Fibroblast of peridontal ligament (primary cell): ENCODE data around the gene GPR37L1.
"Not testable (repeated sequence)": the region's sequence is repeated elsewhere in the genome, so short reads cannot be mapped to it uniquely, and the experiment has no call there.

ENCODE experiments used
- DNase-seq: peaks from one replicate; pipeline ENCODE4 v3.0.0-alpha.2; 2010; ENCODE audit errors: extremely low read depth

GPR37L1 gene

GRCh38 chr1:202107801-202108731 is 14.7 kb upstream of the GPR37L1 start:
- DNase-seq: no peak

- DNase-seq: no peak
These were observed 11.7 kb upstream of the GPR37L1 start for GRCh38 chr1:202110977-202111376.

GRCh38 chr1:202111589-202111988 is 11.1 kb upstream of the GPR37L1 start:
- not testable (repeated sequence) for DNase-seq

DNA sequence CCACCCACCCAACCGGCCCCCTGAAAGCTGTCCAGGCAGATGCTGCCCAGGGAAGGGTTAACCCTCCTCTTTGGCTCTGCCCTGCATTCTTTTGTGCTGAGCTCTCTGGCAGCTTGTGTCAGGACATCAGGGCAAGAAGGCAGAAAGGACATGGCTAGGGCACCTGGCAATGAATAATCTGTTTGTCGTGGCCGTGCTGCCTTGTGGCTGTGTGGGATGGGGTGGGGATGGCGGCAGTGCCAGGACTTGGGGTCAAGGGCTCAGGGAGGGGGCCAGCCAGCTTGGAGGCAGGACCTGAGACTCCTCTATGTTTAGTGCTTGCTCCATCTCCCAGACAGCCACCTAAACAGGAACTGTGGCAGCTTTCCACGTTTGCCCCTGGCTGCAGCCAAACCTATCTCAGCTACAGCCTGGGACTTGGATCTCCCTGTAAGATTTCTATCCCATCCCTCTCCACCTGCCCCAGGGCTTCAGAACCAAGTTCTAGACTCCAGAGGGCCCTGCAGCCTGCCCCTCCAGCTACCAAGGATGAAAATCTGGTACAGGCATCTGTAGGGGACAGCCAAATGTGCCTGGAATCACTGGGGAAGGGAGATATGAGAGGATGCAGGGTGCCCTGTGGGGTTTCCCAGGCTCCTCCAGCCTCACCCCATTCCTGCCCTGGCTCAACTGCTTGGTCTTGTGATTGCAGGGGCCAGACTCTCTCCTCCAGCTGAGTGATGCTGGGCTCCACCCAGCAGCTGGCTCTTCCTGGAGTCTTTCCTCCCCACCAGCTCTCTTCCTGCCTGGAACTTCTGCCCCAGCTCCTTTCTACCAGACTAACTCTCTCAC is 9.6 kb upstream of the GPR37L1 start:
- peak; percentile 43 for DNase-seq

GRCh38 chr1:202113690-202114300 is 8.9 kb upstream of the GPR37L1 start:
- DNase-seq: no peak

DNA sequence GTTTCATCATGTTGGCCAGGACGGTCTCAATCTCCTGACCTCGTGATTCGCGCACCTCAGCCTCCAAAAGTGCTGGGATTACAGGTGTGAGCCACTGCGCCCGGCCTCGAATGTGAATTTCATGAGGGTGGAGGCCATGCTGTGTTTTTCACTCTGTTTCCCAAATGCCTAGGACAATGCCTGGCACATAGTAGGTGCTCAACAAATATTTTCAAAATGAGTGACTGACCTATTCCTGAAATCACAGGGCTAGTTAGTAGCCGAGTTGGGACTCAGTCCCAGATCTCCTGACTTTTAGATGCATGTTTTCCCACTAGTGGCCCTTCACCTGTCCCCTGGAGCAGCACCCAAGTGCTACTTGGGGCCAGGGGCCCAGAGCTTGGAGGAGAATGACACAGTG is 6.4 kb upstream of the GPR37L1 start:
- DNase-seq: no peak

DNA sequence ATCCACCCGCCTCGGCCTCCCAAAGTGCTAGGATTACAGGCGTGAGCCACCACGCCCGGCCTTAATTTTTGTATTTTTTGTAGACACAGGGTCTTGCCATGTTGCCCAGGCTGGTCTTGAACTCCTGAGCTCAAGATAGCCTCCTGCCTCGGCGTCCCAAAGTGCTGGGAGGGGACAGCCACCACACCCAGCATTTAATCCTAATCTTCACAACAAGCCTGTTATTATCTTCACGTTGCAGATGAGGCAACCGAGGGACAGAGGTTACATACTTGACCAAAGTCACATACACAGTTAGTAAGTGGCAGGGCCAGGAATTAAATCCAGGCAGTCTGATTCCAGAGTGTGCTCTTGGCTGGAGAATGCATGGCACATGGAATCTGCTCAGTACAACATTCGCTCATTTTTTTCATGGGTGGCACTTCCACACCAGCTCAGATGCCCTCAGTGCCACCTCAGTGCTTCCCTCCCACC is 4.8 kb upstream of the GPR37L1 start:
- no peak for DNase-seq

DNA sequence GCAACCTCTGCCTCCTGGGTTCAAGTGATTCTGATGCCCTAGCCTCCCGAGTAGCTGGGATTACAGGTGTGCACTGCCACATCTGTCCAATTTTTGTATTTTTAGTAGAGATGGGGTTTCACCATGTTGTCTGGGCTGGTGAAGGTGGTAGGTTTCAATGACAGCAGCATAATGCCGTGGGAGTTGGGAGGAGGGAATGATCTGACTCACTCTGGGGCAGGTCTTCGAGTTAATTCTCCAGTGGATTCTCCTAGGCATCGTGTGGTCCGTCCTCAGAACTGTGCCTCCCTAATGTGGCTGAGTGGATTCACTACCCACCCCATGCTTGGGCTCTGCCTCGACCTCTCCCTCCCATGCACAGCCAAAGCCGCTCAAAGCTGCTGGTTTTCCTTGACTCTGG is 1.7 kb upstream of the GPR37L1 start:
- no peak for DNase-seq

DNA sequence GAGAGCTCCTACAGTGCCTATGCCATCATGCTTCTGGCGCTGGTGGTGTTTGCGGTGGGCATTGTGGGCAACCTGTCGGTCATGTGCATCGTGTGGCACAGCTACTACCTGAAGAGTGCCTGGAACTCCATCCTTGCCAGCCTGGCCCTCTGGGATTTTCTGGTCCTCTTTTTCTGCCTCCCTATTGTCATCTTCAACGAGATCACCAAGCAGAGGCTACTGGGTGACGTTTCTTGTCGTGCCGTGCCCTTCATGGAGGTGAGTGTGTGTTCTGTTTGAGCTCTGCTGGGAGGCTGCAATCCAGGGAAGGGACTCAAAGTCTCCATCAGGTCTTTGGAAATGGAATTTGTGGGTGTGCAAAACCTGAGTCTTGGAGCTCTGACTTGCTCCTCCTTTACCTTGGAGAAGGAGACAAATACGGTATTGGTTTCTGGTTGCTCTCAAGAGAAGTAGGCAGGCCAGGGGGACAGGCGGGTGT is 658 bp downstream of the GPR37L1 start:
- DNase-seq: no peak

- DNase-seq: no peak
These were observed 1.4 kb downstream of the GPR37L1 start for GRCh38 chr1:202124142-202124541.

GRCh38 chr1:202125611-202126010 is 2.9 kb downstream of the GPR37L1 start:
- no peak for DNase-seq

- no peak for DNase-seq
These were observed 3.7 kb downstream of the GPR37L1 start for GRCh38 chr1:202126426-202126825.

GRCh38 chr1:202127061-202127460 is 4.3 kb downstream of the GPR37L1 start:
- DNase-seq: no peak

- no peak for DNase-seq
These were observed 5.3 kb downstream of the GPR37L1 start for GRCh38 chr1:202127836-202128622.

GRCh38 chr1:202129453-202130296 is 7.0 kb downstream of the GPR37L1 start:
- no peak for DNase-seq

DNA sequence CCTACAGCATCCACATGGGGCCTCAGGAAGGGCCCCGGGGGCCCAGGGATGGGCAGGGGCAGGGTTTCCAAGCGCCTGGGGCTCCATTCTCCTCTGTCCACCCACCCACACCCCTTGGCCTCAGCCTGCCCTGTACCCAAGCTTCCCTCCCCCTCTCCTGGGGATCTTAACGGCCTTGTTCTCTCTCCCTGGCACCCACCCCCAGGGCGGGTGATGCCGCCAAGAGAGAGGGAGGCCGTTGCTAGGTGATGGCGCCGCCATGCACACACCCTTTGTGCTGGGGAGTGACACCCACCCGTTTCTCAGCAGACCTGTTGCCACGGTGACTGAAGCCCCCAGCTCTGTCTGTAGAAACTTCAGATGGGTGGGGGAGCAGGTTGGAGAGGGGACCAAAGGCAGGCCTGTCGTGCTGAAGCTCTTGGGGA is 7.6 kb downstream of the GPR37L1 start:
- no peak for DNase-seq

DNA sequence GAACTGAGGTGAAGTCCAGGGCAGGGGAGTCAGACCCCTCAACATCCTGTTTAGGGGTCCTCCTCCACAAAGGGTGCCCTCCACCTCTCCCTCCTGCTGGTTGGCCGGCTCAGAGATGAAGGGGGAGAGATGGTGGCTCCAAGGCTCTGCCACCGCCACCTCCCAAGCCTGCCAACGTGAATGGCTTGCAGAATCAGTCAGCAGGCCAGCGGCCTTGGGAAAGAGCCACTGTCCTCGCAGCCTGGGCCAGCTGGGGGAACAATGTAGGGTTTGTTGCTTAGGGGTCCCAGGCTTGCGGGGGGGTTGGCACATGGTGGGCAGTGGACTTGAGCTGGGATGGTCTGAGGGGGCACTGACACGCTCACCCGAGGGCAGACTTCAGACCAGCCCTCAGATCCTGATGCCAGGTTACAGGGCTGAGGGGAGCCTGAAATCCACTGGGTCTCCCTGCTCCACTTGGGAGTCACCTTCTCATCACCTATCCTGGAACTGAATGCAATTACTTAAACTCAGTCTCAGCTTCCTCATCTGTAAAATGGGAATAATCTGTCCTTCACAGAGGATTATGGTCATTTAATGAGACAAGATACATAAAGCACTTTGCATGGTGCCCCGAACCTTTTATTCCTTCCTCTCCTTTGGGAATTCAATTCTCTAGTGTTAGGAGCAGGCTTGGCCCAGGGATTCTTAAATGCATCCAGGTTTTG is 8.3 kb downstream of the GPR37L1 start:
- DNase-seq: no peak

GRCh38 chr1:202131956-202132821 is 9.5 kb downstream of the GPR37L1 start:
- peak; percentile 28 for DNase-seq

DNA sequence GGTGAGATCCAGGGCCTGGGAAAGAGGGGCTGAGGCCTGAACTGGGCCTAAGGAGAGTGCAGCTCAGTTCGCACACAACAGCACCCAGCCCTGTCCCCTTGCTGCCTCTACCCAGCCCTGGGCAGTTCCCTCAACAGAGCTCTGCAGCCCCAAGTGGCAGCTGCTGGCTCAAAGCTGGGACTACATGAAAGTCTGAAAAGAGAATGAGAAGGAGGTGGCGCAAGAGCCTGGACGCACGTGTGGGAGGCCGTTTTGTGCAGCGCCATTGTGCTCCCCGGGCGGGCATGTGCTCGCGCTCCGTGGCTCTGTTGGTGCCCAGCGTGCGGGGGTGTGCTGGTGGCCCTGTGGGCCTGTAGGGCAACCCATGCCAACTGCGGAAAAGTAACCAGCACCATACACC is 10.3 kb downstream of the GPR37L1 start:
- no peak for DNase-seq
